SK-N-SH (cell line): ENCODE data around the gene SLC2A4. TPM values are rescaled to one million over a fixed set of nuclear protein-coding genes. Genes with fewer than 3 reads are reported as not detected.
A peak's percentile ranks its signal among the peaks of the same experiment; 100 is the strongest.

Experiments
- CTCF ChIA-PET: fragments of 300-600, 350-600 bp; formaldehyde crosslinking; extraction: SDS; loops from one replicate; lab custom pipeline; 2021; lab: Yijun Ruan, JAX
- POLR2A ChIA-PET: fragments of 350-600 bp; sonication (Branson Sonifier 250); formaldehyde crosslinking; extraction: SDS; loops from one replicate; lab custom pipeline; 2020; ENCODE audit warnings: antibody characterized with exemption, inconsistent platforms; lab: Yijun Ruan, JAX
- DNase-seq: peaks from one replicate; pipeline ENCODE4 v3.0.0; 2012
- H2AFZ ChIP-seq: fragments of 200-600 bp; sonication (generic); 2 replicates; pipeline ENCODE4 v1.8.1; 2016; ENCODE audit warnings: antibody characterized with exemption, mild to moderate bottlenecking, low read depth
- H3F3A ChIP-seq: fragments of 200-600 bp; sonication (generic); replicated peaks from 2 replicates; pipeline ENCODE3; 2016; ENCODE audit warnings: antibody characterized with exemption, mild to moderate bottlenecking; ENCODE audit not compliant: insufficient read depth
- H3K27ac ChIP-seq, 2 experiments: fragments of 200-500 bp in 1 of 2; fragments of 200-600 bp in 1 of 2; sonication (Bioruptor generic) in 1 of 2; sonication (generic), shearing (Covaris generic) in 1 of 2; 2 replicates each; pipeline versions ENCODE4 v1.5.1 to v1.6.1; 2014 to 2016; ENCODE audit warnings: low read depth in 2 of 2, inconsistent platforms in 1 of 2, low read length in 1 of 2, mild to moderate bottlenecking in 1 of 2, mixed read lengths in 1 of 2
- H3K27me3 ChIP-seq: fragments of 200-600 bp; sonication (generic), shearing (Covaris generic); 2 replicates; pipeline ENCODE4 v1.6.1; 2016; ENCODE audit warnings: mixed run types; ENCODE audit not compliant: insufficient read depth
- H3K36me3 ChIP-seq, 2 experiments: fragments of 200-500 bp in 1 of 2; fragments of 200-600 bp in 1 of 2; sonication (Bioruptor generic) in 1 of 2; sonication (generic) in 1 of 2; replicated peaks in 1 of 2; 2 replicates each; pipeline versions ENCODE3 to v1.5.1; 2014 to 2016; ENCODE audit warnings: low read length in 1 of 2, mild to moderate bottlenecking in 1 of 2; ENCODE audit not compliant: insufficient read depth in 2 of 2, control insufficient read depth in 1 of 2
- H3K4me1 ChIP-seq, 2 experiments: fragments of 200-500 bp in 1 of 2; fragments of 200-600 bp in 1 of 2; sonication (Bioruptor generic) in 1 of 2; sonication (generic), shearing (Covaris generic) in 1 of 2; 2 replicates each; pipeline versions ENCODE4 v1.5.1 to v1.6.1; 2014 to 2016; ENCODE audit warnings: low read depth in 1 of 2, low read length in 1 of 2, mixed run types in 1 of 2; ENCODE audit not compliant: insufficient read depth in 2 of 2, control insufficient read depth in 1 of 2
- H3K4me2 ChIP-seq: fragments of 200-600 bp; sonication (generic), shearing (Covaris generic); 2 replicates; pipeline ENCODE4 v1.6.1; 2017; ENCODE audit warnings: mixed run types
- H3K4me3 ChIP-seq, 2 experiments: fragments of 200-500 bp in 1 of 2; fragments of 200-600 bp in 1 of 2; sonication (Bioruptor generic) in 1 of 2; sonication (generic), shearing (Covaris generic) in 1 of 2; 2 replicates each; pipeline versions ENCODE4 v1.5.1 to v1.8.1; 2014 to 2016; ENCODE audit warnings: low read depth in 2 of 2, inconsistent platforms in 1 of 2, low read length in 1 of 2, mild to moderate bottlenecking in 1 of 2, mixed read lengths in 1 of 2, moderate library complexity in 1 of 2
- H3K79me2 ChIP-seq: fragments of 200-600 bp; sonication (generic); 2 replicates; pipeline ENCODE4 v1.8.1; 2017; ENCODE audit warnings: mild to moderate bottlenecking; ENCODE audit not compliant: insufficient read depth
- H3K9ac ChIP-seq: fragments of 200-600 bp; sonication (generic); 2 replicates; pipeline ENCODE4 v1.6.1; 2017; ENCODE audit warnings: mixed run types
- H3K9me2 ChIP-seq: fragments of 200-600 bp; sonication (generic); 2 replicates; pipeline ENCODE4 v1.6.1; 2017; ENCODE audit warnings: mixed run types
- H3K9me3 ChIP-seq: fragments of 200-600 bp; sonication (generic); 2 replicates; pipeline ENCODE4 v1.6.1; 2017; ENCODE audit warnings: mixed run types, mild to moderate bottlenecking, moderate library complexity
- H4K20me1 ChIP-seq: fragments of 200-600 bp; sonication (generic); 2 replicates; pipeline ENCODE4 v1.6.1; 2017; ENCODE audit warnings: mild to moderate bottlenecking, mixed run types; ENCODE audit not compliant: insufficient read depth
- EP300 ChIP-seq, 2 experiments: IDR thresholded peaks; 2 replicates each; pipeline versions ENCODE4 v1.4.0 to v1.6.1; 2012; ENCODE audit warnings: borderline replicate concordance in 1 of 2, low read depth in 1 of 2, low read length in 1 of 2
- JUND ChIP-seq: IDR thresholded peaks from 2 replicates; pipeline ENCODE4 v1.4.0; 2012
- MXI1 ChIP-seq: IDR thresholded peaks from 2 replicates; pipeline ENCODE4 v1.6.1; 2012; ENCODE audit warnings: mild to moderate bottlenecking, low read depth, low read length, improper control_type of control experiment
- POLR2AphosphoS5 ChIP-seq: IDR thresholded peaks from 2 replicates; pipeline ENCODE4 v1.6.1; 2012; ENCODE audit warnings: low read depth, low read length
- RCOR1 ChIP-seq: fragments of 150-350 bp; IDR thresholded peaks from 2 replicates; pipeline ENCODE4 v1.6.1; 2017; ENCODE audit warnings: antibody characterized with exemption, low read length
- TAF1 ChIP-seq: IDR thresholded peaks from 2 replicates; pipeline ENCODE4 v1.6.1; 2012; ENCODE audit warnings: low read depth, mild to moderate bottlenecking, low read length, moderate library complexity, borderline replicate concordance
- TCF12 ChIP-seq: IDR thresholded peaks from 2 replicates; pipeline ENCODE4 v1.4.0; 2012
- USF2 ChIP-seq: fragments of 150-350 bp; IDR thresholded peaks from 2 replicates; pipeline ENCODE4 v1.6.1; 2017; ENCODE audit warnings: antibody characterized with exemption, low read length, low read depth, borderline replicate concordance
- YY1 ChIP-seq: IDR thresholded peaks from 2 replicates; pipeline ENCODE4 v1.4.0; 2012; ENCODE audit warnings: low read depth, mild to moderate bottlenecking
- WGBS: methylation state at CpG from one replicate; pipeline ENCODE4 v1.1.6; 2017; ENCODE audit warnings: low lambda C conversion rate; 5-methylcytosine and 5-hydroxymethylcytosine counted together
- polyA plus RNA-seq, 3 experiments: library from polyadenylated mRNA; depleted of rRNA; stranded (reverse); fragments of >200 nt; gene quantifications; 2 replicates each; pipeline ENCODE4 v1.2.3, GENCODE V29; 2012
- TF ChIP-seq, protein P1 (sequence below): IDR thresholded peaks from 2 replicates; pipeline ENCODE4 v1.4.0; 2012; ENCODE audit warnings: low read depth, borderline replicate concordance
- TF ChIP-seq, protein P2 (sequence below): IDR thresholded peaks from 2 replicates; pipeline ENCODE4 v1.4.0; 2012; ENCODE audit warnings: low read depth
- TF ChIP-seq, protein P3 (sequence below): IDR thresholded peaks from 2 replicates; pipeline ENCODE4; 2012
- TF ChIP-seq, protein P4 (sequence below): IDR thresholded peaks from 2 replicates; pipeline ENCODE4 v1.4.0; 2012; ENCODE audit warnings: low read depth, borderline replicate concordance
- TF ChIP-seq, protein P5 (sequence below): fragments of 200-600 bp; sonication (generic); IDR thresholded peaks from 2 replicates; pipeline ENCODE4 v1.6.1; 2017; ENCODE audit warnings: antibody characterized with exemption, mild to moderate bottlenecking, moderate library complexity

The SLC2A4 gene
- polyA plus RNA-seq, 1 of the 3 experiments (the other 2 are of a cell fraction) = 0.44 TPM

DNA sequence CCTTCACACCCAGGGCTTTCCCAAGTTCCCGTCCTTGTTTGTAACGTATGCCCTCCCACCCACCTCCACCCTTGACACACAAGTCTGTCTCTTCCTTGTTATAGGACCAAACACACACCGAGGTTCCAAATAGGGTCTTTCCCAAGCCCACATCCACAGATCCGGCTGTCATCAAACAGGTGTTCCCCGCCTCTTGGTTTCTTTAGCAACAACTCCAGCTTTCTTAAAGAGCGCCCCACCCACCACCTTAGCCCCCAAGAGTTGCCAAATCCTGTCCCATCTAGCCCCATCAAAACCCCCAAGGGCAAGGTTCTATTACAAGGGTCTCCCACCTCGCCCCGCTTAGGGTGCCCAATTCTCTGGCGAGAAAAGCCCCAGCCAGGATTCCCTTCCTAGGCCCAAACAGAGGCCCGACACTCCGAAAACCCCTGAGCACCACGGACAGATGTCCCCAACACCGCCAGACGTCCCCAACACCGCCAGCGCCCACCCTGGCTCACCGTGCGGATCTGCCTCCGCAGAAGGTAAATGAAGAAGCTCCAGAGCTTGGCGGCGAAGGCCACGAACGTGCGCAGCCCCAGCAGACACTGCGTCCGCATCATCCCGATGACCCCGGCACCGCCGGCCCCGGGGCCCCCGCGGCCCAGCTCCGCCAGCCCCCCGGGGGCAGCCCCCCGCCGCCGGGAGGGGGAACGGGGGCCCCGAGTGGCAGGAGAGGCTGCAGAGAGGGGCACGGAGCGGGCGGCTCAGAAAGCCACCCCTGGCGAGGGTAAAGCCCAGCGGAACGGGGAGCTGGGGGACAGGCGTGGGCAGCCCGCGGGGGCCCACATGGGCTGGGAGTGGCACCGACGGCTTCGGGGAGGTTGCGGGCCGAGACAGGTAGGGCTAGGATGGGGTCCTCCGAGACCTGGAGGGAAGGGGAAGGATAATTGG, 30.6 kb upstream of the SLC2A4 start:
- Histone ChIP-seq H3F3A (peaks cover 10% of the 10 kb centered on the region), H3K9ac (peak overlapping the region; percentile 94), H3K4me1 (peaks cover 9 to 23% of the 10 kb centered on the region in 2 experiments; a peak in 3 of 4 replicates), H3K4me2 (peak overlapping the region; percentile 95), H3K27ac (peak overlapping the region; percentile 96 to 99), H3K79me2 (peaks cover 68% of the 10 kb centered on the region), H3K27me3 (no peaks in the 10 kb centered on the region), H3K9me3 (no peaks in the 10 kb centered on the region), H4K20me1 (no peaks in the 10 kb centered on the region), H2AFZ (0 out of 2 replicates have a peak overlapping the region, but pooled peaks have one; percentile 21), H3K4me3 (peak overlapping the region; percentile 81 to 95), H3K36me3 (peaks cover 17 to 22% of the 10 kb centered on the region in 2 experiments), H3K9me2 (no peaks in the 10 kb centered on the region)
- TF ChIP-seq, protein P1, sequence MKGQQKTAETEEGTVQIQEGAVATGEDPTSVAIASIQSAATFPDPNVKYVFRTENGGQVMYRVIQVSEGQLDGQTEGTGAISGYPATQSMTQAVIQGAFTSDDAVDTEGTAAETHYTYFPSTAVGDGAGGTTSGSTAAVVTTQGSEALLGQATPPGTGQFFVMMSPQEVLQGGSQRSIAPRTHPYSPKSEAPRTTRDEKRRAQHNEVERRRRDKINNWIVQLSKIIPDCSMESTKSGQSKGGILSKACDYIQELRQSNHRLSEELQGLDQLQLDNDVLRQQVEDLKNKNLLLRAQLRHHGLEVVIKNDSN = no peak
- TF ChIP-seq MXI1 = 0 out of 2 replicates have a peak, but pooled peaks have one; percentile 32
- TF ChIP-seq, protein P2, sequence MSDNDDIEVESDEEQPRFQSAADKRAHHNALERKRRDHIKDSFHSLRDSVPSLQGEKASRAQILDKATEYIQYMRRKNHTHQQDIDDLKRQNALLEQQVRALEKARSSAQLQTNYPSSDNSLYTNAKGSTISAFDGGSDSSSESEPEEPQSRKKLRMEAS = 0 out of 2 replicates have a peak, but pooled peaks have one; percentile 10
- POLR2A ChIA-PET = interaction anchor here (0.7 to 1.6 kb wide), 4 partner anchors 8 to 428 kb away, joined by 3 to 7 read pairs (median 6); partner anchors contain the start of genes GABARAP and PHF23
- 2% methylated on average over 49 of the region's 55 CpGs for WGBS
- no peak for DNase-seq
- CTCF ChIA-PET = interaction anchor here (0.6 to 1.6 kb wide), 8 partner anchors 8 to 310 kb away, joined by 3 to 14 read pairs (median 4); no protein-coding TSS in a partner anchor

GRCh38 chr17:7251661-7252175, 29.8 kb upstream of the SLC2A4 start, which contains the start of gene CTDNEP1:
TSS of gene CTDNEP1 (minus strand) at chr17:7251734. CDS start at chr17:7251296, 438 bp downstream.
- no peaks in the 10 kb centered on the region for H3K27me3 ChIP-seq
- no peaks in the 10 kb centered on the region for H3K9me3 ChIP-seq
- peak; percentile 96 for DNase-seq
- H4K20me1 ChIP-seq = no peaks in the 10 kb centered on the region
- H3K9ac ChIP-seq = peak within 1 kb of the TSS; percentile 94
- H3F3A ChIP-seq = peaks cover 10% of the 10 kb centered on the region
- H3K79me2 ChIP-seq = peaks cover 63% of the 10 kb centered on the region
- ChIA-PET CTCF (interaction anchor here (0.6 to 1.6 kb wide), 8 partner anchors 9 to 309 kb away, joined by 3 to 14 read pairs (median 4); no protein-coding TSS in a partner anchor), POLR2A (interaction anchor here (0.7 to 1.6 kb wide), 4 partner anchors 9 to 427 kb away, joined by 3 to 7 read pairs (median 6); partner anchors contain the start of genes GABARAP and PHF23)
- peak within 1 kb of the TSS; percentile 95 for H3K4me2 ChIP-seq
- H3K36me3 ChIP-seq = peaks cover 17 to 19% of the 10 kb centered on the region in 2 experiments
- peak within 1 kb of the TSS; percentile 81 to 95 for H3K4me3 ChIP-seq
- H3K27ac ChIP-seq = peak within 1 kb of the TSS; percentile 97 to 99
- peak within 1 kb of the TSS; percentile 91 for H2AFZ ChIP-seq
- no peaks in the 10 kb centered on the region for H3K9me2 ChIP-seq
- WGBS = 1% methylated on average over 27 of the region's 41 CpGs
- H3K4me1 ChIP-seq = peaks cover 9 to 23% of the 10 kb centered on the region in 2 experiments; a peak in 3 of 4 replicates
- TF ChIP-seq MXI1 (no peak), JUND (no peak), RCOR1 (no peak), EP300 (IDR thresholded peaks at IDR 0.05; ENCODE audit: borderline replicate concordance in 1 of 2, low read depth in 1 of 2, low read length in 1 of 2) (peak in 1 of 2 experiments; percentile 18; a peak in 1 of 4 replicates), USF2 (no peak), YY1 (peak; percentile 94), POLR2AphosphoS5 (peak; percentile 64; the same call in 1 of the 2 replicates), TCF12 (no peak), TAF1 (peak; percentile 89)
- TF ChIP-seq, protein P3, sequence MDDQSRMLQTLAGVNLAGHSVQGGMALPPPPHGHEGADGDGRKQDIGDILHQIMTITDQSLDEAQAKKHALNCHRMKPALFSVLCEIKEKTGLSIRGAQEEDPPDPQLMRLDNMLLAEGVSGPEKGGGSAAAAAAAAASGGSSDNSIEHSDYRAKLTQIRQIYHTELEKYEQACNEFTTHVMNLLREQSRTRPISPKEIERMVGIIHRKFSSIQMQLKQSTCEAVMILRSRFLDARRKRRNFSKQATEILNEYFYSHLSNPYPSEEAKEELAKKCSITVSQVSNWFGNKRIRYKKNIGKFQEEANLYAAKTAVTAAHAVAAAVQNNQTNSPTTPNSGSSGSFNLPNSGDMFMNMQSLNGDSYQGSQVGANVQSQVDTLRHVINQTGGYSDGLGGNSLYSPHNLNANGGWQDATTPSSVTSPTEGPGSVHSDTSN = no peak
- TF ChIP-seq, protein P4, sequence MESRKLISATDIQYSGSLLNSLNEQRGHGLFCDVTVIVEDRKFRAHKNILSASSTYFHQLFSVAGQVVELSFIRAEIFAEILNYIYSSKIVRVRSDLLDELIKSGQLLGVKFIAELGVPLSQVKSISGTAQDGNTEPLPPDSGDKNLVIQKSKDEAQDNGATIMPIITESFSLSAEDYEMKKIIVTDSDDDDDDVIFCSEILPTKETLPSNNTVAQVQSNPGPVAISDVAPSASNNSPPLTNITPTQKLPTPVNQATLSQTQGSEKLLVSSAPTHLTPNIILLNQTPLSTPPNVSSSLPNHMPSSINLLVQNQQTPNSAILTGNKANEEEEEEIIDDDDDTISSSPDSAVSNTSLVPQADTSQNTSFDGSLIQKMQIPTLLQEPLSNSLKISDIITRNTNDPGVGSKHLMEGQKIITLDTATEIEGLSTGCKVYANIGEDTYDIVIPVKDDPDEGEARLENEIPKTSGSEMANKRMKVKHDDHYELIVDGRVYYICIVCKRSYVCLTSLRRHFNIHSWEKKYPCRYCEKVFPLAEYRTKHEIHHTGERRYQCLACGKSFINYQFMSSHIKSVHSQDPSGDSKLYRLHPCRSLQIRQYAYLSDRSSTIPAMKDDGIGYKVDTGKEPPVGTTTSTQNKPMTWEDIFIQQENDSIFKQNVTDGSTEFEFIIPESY = no peak
- TF ChIP-seq, protein P5, sequence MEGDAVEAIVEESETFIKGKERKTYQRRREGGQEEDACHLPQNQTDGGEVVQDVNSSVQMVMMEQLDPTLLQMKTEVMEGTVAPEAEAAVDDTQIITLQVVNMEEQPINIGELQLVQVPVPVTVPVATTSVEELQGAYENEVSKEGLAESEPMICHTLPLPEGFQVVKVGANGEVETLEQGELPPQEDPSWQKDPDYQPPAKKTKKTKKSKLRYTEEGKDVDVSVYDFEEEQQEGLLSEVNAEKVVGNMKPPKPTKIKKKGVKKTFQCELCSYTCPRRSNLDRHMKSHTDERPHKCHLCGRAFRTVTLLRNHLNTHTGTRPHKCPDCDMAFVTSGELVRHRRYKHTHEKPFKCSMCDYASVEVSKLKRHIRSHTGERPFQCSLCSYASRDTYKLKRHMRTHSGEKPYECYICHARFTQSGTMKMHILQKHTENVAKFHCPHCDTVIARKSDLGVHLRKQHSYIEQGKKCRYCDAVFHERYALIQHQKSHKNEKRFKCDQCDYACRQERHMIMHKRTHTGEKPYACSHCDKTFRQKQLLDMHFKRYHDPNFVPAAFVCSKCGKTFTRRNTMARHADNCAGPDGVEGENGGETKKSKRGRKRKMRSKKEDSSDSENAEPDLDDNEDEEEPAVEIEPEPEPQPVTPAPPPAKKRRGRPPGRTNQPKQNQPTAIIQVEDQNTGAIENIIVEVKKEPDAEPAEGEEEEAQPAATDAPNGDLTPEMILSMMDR = no peak
- TF ChIP-seq, protein P1 = no peak
